SIG-M5 (cell line): ENCODE results near the gene PARP11.

Experiments used
- DNase-seq: peaks from one replicate; lab custom pipeline; 2025; lab: John Stamatoyannopoulos, UW

PARP11 gene

GRCh38 chr12:3872800-3873636 is at the start of gene PARP11:
Gene PARP11 (minus strand): TSS chr12:3873399. CDS start chr12:3873229, 170 bp downstream.
- peak; percentile 91 for DNase-seq

- no peak for DNase-seq
Measured at GRCh38 chr12:3922033-3922432, 48.8 kb upstream of the PARP11 start.

GRCh38 chr12:3921526-3921925 is 48.3 kb upstream of the PARP11 start:
- no peak for DNase-seq

GRCh38 chr12:3921151-3921471 is 47.9 kb upstream of the PARP11 start:
- no peak for DNase-seq

- no peak for DNase-seq
Measured at GRCh38 chr12:3920351-3921150, 47.4 kb upstream of the PARP11 start.

GRCh38 chr12:3913278-3913677 is 40.1 kb upstream of the PARP11 start:
- DNase-seq, result no peak

GRCh38 chr12:3912863-3913262 is 39.7 kb upstream of the PARP11 start:
- DNase-seq, result no peak

GRCh38 chr12:3911409-3911808 is 38.2 kb upstream of the PARP11 start:
- DNase-seq, result no peak

GRCh38 chr12:3905664-3906063 is 32.5 kb upstream of the PARP11 start:
- no peak for DNase-seq

GRCh38 chr12:3904999-3905398 is 31.8 kb upstream of the PARP11 start:
- no peak for DNase-seq

- DNase-seq, result no peak
Measured at GRCh38 chr12:3902921-3903320, 29.7 kb upstream of the PARP11 start.

- no peak for DNase-seq
Measured at GRCh38 chr12:3901116-3901515, 27.9 kb upstream of the PARP11 start.

- DNase-seq, result no peak
Measured at GRCh38 chr12:3898756-3899155, 25.6 kb upstream of the PARP11 start.

- DNase-seq, result no peak
Measured at GRCh38 chr12:3897371-3897971, 24.3 kb upstream of the PARP11 start.

- peak; percentile 41 for DNase-seq
Measured at GRCh38 chr12:3896801-3897351, 23.7 kb upstream of the PARP11 start.

- DNase-seq, result no peak
Measured at GRCh38 chr12:3896356-3896755, 23.2 kb upstream of the PARP11 start.

- no peak for DNase-seq
Measured at GRCh38 chr12:3892631-3893030, 19.4 kb upstream of the PARP11 start.

GRCh38 chr12:3891201-3891600 is 18.0 kb upstream of the PARP11 start:
- DNase-seq, result no peak

- no peak for DNase-seq
Measured at GRCh38 chr12:3888659-3889058, 15.5 kb upstream of the PARP11 start.

- no peak for DNase-seq
Measured at GRCh38 chr12:3885277-3886094, 12.3 kb upstream of the PARP11 start.

GRCh38 chr12:3884671-3885070 is 11.5 kb upstream of the PARP11 start:
- no peak for DNase-seq
